T-helper 1 cell treated with Interleukin-12 subunit alpha and Interleukin-12 subunit beta and Interleukin-4 antibody, amounts not matched to agents 30 ng/mL and 1 ng/mL, for 36 hours (primary cell): ENCODE results near the gene GNL3L. TPM values are rescaled to one million over a fixed set of nuclear protein-coding genes. Genes with fewer than 3 reads are reported as not detected.
"Not testable (repeated sequence)": the region's sequence is repeated elsewhere in the genome, so short reads cannot be mapped to it uniquely, and the experiment has no call there.

ENCODE experiments used
- intact Hi-C: fragments of 100-400 bp; cut with micrococcal nuclease; formaldehyde crosslinking; loops from one replicate; pipeline ENCODE4 v1.15.1; 2024
- total RNA-seq: library from RNA; stranded (reverse); gene quantifications from 2 replicates; pipeline ENCODE4 v1.2.3, GENCODE V29; 2022

GNL3L gene
- total RNA-seq, 1 donor from 2014 or later: 54.5 TPM

GRCh38 chrX:54555006-54555405, 25.0 kb downstream of the GNL3L start:
- intact Hi-C loops: not testable (repeated sequence)

- intact Hi-C loops: no loop called here
These were observed 30.4 kb downstream of the GNL3L start for GRCh38 chrX:54560411-54560810.

- intact Hi-C loops: no loop called here
These were observed 31.6 kb downstream of the GNL3L start for GRCh38 chrX:54561622-54562021.

GRCh38 chrX:54564936-54565335, 34.9 kb downstream of the GNL3L start:
- intact Hi-C loops: no loop called here

- intact Hi-C loops: no loop called here
These were observed 40.3 kb downstream of the GNL3L start for GRCh38 chrX:54570332-54570731.

- intact Hi-C loops: not testable (repeated sequence)
These were observed 42.6 kb downstream of the GNL3L start for GRCh38 chrX:54572641-54573040.

- intact Hi-C loops: no loop called here
These were observed 67.7 kb downstream of the GNL3L start for GRCh38 chrX:54597728-54598127.

GRCh38 chrX:54602563-54602962, 72.5 kb downstream of the GNL3L start:
- intact Hi-C loops: no loop called here

Other genes with a start within 250 kb of the GNL3L start
- gene WNK3, start 172.2 kb upstream of the GNL3L start, total RNA-seq: 0.07 and 0.10 TPM in 2 replicates
- 33.9 and 34.8 TPM in 2 replicates for gene TSR2, start 89.8 kb upstream of the GNL3L start, total RNA-seq
- gene FGD1, start 34.0 kb upstream of the GNL3L start, total RNA-seq: 0.07 TPM in 1 of 2 replicates, not detected in the other